RPMI8226 (cell line): ENCODE measurements around the gene APLP2.

ENCODE experiments used
- DNase-seq: peaks from one replicate; pipeline ENCODE4 v3.0.0-alpha.2; 2015

The APLP2 gene

DNA sequence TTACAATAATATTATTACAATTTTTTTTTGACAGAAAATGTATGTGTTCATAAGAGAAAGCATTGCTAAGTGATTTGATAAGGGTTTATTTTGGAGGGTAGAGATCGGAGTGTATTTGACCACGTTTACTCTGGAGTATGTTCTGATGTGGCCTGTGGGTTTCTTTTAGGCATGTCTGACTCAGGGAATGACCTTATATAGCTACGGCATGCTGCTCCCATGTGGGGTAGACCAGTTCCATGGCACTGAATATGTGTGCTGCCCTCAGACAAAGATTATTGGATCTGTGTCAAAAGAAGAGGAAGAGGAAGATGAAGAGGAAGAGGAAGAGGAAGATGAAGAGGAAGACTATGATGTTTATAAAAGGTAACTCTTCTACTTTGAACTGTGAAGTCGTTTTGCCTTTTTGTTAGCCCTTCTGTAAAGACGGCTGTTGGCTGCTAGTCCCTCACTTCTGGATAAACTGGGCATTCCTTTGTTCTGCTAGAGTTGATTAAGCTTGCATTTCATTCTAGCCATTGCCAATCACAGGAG lies 51.8 kb downstream of the APLP2 start:
- no peak for DNase-seq

DNA sequence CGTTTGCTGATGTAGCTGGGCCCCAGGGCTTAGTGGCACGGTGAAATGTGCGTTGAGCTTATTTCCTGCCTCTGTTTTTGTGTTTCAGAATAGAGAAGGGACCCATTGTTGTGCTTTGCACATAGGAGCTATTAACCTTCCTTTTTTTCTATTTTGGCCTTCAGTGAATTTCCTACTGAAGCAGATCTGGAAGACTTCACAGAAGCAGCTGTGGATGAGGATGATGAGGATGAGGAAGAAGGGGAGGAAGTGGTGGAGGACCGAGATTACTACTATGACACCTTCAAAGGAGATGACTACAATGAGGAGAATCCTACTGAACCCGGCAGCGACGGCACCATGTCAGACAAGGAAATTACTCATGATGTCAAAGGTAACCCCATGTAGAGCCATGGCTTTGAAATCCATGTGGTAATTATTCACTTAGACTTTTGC lies 52.5 kb downstream of the APLP2 start:
- no peak for DNase-seq

DNA sequence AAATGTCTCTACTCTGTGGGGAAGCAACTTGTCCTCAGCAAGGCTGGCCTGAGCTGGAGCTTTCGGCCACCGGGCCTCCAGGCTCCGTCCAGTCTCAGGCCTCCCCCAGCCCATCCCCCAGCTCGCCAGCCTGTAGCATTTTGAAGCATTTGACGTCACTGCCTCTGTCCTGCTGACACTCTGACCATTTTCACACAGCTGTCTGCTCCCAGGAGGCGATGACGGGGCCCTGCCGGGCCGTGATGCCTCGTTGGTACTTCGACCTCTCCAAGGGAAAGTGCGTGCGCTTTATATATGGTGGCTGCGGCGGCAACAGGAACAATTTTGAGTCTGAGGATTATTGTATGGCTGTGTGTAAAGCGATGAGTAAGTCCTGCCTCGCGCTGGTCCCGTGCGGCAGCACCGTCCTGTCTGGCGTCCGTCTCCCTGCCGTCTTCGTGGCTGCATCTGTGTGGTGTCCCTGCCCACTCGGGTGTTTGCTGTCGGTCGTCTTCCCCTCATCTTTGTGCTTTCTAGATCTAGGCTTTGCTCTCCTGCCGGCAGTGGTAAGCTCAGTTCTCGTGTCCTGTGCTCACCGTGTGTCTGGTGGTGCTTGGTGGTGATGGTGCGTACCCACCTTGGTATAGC lies 53.8 kb downstream of the APLP2 start:
- no peak for DNase-seq

DNA sequence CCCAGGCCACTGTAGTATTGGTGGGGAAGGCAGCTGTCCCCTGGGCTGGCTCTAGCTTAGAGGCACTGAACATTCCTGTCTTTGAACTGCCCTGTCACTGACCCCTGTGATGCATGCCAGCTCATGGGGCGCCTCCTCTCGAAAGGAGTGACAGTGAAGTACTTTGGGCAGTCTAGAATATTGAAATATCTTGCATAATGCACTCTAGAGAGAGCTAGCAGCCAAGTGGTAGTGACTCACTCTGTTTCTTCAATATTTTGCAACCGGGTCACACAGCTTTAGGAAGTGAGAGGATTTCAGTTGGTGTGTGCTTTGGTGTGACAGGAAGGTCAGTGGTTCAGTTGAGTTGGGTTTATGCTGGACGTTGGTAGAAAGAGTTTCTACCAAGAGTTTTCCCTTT lies 54.4 kb downstream of the APLP2 start:
- no peak for DNase-seq

DNA sequence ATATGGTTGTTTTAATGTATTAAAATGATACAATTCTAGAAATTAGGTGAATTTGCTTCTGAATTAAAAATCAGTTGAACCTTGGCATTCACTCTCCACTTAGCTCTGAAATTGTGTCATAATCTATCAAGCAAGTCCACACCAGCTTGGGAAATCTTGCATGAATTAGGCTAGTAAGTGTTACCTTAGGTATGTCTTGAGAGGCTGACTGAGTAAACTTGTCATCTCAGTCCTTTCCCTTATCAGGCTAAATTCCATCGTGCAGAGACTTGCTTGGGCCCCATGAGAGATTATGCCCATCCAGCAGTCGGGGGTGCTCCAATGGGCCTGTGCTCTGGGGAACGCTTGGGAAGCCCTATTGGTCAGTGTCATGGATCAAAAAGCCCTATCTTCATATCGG lies 55.9 kb downstream of the APLP2 start:
- no peak for DNase-seq

DNA sequence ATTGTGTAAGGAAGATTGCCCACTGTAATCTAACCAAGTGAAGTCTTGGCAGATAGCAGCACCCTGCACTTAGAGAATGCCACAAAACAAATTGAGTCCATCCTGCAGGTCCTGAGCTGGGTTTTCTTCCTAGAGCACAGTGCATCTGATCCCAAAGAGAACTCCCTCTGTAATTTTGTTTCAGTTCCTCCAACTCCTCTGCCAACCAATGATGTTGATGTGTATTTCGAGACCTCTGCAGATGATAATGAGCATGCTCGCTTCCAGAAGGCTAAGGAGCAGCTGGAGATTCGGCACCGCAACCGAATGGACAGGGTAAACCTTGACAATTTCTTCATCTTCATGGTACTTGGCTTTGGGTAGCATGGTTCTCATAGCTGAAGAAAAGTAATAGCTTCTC lies 56.8 kb downstream of the APLP2 start:
- DNase-seq, result no peak

DNA sequence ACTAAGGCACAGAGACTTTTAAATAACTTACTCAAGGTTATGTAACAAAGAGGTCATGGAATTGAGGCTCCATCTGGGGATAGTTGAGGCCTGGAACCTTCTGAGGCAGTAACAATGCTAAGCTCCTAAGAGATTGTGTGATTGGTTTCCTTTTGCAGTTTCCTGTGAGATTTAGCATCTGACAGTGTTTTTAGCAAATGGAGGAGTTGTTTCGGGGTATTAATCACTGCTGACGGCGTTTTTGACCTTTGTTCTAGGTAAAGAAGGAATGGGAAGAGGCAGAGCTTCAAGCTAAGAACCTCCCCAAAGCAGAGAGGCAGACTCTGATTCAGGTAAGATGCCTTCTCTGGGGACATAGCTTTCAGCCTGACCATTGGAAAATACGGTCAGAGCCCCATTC lies 57.8 kb downstream of the APLP2 start:
- DNase-seq, result no peak

DNA sequence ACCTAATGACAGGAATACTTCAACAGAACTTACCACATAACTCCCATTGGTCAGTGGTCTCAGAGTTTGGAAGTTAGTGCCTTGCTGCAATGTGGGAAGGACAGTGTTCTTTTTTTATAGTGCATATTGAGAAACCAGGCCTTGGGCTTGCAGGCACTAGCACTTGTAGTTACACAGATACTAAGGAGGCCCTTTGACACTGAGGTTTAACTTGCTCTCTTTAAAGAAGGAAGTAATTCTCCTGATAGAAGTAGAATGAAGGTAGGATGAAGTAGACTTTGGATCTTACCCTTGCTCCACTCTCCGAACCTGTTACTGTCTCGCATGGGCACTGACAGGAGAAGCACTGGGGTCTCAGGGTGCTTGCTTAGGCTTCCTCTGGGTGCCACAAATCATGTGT lies 58.9 kb downstream of the APLP2 start:
- DNase-seq, result no peak

DNA sequence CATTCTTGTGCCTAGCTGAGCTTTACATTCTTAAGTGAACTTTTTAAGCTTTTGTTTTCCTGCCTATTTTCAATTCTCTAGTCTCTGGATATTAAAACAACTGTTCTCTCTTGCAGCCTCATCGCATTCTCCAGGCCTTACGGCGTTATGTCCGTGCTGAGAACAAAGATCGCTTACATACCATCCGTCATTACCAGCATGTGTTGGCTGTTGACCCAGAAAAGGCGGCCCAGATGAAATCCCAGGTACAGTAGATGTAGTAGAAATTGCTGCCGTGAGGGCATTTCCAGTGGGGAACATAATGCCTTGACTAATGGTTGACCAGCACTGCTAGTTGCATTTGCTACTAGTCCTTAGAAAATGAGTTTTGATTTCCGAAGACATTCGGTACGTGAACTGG lies 60.2 kb downstream of the APLP2 start:
- no peak for DNase-seq

DNA sequence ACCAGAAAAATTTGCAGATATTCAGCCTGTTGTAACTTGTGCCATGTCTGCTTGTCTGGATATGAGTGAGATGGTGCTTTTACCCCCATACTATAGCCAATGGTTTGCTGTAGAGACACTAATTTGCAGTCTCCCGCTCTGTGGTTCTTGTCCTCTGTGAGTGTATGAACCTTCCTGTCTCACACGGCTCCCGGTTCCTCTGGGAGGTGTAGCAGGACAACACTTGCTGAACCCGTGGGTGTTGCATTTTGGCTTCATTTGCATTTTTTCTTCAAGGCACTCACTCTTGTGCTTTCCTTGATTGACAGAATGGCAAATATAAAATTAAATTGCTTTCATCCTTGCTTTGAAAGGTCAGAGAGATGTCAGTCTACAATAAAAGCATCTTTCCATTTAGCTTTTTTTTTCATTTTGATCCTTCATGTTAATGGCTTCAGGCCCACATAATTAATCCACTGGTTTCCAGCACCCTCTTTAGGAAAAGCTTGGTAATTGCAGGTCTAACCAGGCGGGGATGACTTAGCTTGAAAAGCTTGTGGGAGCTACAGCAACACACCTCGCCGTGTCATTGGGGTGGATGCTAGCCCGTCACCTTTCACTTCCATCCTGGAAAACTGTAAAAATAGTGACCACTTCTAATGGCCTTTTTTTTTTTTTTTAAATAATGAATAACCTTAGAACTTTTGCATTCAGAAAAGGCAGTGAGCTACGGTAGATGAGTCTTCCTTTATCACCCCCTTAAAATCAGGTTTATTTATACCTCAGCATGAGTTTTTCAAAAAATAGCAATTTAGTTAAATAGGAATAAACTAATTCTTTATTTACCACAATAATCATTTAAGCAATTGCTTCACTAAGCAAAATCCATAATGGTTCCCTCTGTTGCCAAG lies 62.5 kb downstream of the APLP2 start:
- DNase-seq, result peak; percentile 52

DNA sequence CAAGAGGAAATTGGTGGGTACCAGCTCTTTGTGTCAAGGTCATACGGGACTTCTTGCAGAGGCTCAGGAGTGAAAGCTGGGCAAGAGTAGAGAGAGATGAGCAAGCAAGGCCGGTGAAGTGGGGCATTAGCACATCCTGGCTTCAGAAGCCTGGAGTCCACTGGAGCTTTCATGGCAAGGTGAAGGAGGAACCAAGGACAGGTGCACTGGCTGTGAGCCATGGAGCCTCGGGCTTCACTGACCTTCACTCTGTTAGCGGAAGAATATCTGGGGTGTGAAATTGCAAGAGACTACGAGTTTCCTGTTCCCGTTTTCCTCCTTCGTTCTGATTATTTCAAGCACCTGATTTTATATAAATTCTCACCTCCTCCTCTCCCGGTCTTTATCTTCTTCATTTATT lies 64.0 kb downstream of the APLP2 start:
- no peak for DNase-seq

DNA sequence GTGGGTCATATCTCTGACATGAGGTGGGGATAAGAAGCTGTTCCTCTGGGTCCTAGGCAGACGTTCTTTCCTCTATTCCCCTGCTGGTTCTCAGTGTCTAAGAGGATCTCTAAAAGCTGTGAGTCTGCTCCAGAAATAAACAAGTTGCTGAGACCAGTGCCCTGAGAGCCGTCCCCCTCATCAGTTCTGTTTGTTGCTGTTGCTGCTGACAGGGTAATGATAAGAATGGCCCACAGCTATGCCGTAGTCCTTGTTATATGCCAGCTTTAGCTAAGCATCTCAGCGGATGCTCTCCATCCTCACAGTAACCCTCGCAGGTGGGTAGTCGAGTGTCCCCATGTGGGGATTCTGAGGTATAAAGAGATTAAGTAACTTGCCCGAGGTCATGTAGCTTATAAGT lies 66.4 kb downstream of the APLP2 start:
- DNase-seq, result no peak

DNA sequence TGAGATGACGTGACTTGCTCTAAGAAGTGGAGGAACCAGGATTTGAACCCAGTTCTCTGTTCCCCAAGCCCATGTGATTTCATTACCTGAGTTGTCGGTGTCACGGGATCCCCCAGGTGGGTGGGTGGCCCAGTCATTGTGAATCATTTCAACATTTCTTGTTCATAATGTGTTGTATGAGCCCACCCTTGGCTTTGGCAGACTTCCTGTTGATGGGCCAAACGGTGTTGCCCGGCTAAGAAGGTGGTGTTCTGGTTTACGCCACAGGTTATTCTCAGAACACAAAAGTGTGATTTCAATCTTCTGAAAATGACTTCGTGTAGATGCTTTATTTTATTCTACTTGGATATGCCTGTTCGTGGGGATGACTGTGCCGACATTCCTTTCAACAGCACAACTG lies 68.3 kb downstream of the APLP2 start:
- no peak for DNase-seq

DNA sequence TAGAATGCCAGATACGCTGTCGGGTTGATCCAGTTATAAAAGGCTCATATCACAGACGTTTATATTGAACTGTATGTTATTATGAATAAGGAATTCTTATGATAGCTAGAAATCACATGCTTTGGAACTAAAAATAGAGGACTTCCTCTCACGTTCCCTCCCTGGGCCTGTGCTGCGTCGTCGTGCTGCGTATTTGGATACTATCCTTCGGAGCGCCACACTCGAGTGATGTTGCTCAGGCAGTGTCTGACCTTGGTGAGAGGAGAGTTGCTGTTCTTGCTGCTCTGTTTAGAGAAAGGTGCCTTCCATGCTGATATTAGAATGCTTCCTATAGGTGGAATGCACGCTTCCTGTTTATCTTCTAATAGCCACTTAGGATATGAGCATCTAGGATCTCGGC lies 69.7 kb downstream of the APLP2 start:
- DNase-seq, result no peak

DNA sequence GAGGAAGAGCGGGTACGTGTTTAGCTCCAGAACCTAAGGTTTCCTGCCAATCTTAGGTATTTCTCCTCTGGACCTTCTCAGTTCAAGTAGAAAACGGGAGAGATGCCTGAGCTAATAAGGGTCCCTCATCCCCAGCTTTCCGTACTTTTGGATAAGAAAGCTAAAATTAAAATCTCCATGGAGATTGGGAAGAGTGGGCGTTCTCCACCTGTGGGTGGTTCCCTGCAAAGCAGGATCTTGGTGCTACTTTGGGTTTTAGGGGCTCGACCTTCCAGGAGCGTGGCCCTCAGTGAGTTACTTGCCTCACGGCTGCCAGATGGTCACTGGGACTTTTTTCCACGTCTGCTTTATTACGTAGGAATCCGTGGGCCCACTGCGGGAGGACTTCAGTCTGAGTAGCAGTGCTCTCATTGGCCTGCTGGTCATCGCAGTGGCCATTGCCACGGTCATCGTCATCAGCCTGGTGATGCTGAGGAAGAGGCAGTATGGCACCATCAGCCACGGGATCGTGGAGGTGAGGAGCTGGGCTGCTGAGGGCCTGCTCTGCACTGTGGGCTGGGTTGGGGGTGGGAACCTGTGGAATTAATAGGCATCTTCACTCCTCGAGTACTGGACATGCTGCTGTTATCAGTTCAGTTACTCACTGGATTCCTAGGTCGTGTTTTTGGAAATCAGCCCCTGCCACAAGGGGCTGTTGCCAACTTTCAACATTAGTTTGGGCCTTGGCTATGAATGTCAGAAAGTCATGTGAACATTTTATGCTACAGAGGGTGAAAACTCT lies 72.1 kb downstream of the APLP2 start:
- DNase-seq, result no peak

DNA sequence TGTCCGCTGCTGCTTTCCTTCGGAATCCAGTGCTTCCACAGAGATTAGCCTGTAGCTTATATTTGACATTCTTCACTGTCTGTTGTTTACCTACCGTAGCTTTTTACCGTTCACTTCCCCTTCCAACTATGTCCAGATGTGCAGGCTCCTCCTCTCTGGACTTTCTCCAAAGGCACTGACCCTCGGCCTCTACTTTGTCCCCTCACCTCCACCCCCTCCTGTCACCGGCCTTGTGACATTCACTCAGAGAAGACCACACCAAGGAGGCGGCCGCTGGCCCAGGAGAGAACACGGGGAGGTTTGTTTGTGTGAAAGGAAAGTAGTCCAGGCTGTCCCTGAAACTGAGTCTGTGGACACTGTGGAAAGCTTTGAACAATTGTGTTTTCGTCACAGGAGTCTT lies 74.4 kb downstream of the APLP2 start:
- no peak for DNase-seq

DNA sequence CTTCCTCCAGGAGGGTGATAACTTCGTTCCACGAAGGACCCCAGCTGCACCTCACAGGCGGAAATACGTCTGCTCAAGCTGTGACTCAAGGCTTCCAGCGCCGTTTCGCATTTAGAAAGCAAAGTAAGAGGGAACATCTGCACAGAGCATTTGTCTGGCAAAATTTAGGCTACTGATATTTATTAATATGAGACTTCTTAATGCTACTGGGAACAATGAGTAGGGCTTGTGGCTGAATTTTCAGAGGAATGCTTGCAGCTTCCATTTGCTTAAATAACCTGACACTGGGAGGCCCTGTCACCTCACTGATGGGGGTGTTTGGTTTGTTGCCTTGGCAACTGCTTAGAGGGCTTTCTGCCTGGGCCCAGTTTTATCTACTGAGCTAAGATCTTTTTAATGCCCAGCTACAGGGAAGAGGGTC lies 75.2 kb downstream of the APLP2 start:
- DNase-seq, result no peak

DNA sequence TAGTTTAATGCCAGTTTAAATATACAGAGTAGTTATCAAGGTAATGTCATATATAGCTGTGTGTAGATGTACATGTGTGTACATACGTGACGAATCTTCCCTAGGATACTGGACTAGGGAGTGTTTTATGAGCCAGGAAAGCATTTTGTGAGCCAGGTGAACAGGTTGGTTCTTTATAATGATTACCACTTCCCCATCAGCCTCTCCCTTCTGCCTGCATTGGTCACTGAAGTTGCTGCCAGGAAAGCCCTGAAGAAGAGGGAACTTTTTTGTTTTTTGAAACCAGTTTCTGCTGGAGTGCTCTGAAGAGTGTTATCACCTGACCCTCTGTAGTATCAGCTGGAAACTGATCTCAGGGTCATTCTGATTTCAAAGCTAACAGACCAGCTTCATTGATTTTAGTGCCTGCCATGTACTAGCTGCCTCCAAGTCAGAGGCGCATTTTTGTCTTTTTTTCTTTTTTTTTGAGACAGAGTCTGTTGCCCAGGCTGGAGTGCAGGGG lies 75.7 kb downstream of the APLP2 start:
- DNase-seq, result no peak

DNA sequence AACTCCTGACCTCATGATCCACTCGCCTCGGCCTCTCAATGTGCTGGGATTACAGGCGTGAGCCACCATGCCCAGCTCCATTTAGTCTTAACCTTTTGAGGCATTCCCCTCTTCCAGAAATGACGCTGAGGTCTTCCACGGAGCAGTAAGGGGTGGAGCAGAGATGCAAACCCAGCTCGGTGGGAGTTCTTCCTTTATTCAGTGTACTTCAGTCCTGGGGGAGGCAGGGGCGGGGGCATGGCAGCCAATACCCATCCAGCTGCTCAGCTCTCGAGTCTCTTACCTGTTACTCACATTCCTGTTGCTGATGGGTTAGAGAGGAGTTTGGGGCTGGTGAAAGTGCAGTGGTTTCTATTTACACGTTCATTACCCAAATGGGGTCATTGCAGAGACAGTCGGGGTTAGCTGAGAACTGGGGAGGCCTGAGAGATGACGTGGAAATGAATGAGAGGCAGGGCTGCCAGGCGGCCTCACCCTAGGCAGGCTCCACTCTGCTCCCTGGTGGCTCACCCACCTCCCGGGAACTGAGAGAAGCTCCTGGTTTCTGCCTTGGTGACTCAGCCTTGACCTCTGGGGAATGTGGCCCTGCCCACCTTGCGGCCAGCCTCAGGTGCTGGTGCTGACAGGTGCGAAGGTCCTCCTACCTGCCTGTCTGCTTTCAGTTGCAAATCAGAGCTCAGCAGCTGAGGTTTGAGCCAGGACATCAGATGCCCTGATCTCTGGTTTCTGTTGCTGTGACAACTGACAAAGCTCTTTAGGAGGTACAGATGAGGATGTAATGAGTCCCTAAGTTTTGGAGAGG lies 76.5 kb downstream of the APLP2 start:
- peak; percentile 87 for DNase-seq

DNA sequence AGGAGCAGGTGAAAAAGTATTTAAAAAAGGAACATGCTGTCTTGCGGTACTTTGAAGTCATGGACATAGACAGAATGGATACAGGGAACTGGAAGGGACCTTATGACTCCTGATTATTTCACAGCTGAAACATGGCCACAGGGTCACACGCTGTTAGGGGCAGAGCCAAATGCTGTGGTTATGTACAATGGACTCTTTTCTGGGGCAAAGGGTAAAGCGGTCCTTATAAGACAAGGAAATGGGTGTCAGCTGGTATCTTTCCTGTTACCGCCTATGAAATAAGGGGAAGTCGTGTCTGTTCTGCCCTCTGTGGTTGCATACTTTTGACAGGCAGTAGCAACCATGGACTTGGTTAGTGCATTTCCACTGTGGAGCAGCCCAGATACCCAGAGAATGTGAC lies 77.1 kb downstream of the APLP2 start:
- DNase-seq, result peak; percentile 57

DNA sequence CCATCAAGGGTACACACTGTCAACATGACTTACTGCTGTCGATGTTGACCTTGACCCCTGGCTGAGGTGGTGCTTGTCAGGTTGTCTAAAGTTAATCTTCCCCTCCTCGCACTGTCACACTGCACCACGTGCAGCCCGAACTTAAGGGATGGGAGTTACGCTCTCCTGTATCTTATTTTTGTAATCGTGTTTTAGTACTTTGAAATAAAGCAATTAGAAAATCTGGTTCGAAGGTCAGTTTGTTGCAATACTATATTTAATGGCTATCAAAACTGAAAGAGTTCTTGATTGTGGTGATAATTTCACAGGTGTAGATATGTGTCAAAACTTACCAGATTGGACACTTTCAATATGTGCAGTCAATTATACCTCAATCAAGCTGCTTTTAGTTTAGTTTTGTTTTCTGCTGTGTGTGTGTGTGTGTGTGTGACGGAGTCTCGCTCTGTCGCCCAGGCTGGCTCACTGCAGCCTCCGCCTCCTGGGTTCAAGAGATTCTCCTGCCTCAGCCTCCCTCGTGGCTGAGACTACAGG lies 79.2 kb downstream of the APLP2 start:
- no peak for DNase-seq

DNA sequence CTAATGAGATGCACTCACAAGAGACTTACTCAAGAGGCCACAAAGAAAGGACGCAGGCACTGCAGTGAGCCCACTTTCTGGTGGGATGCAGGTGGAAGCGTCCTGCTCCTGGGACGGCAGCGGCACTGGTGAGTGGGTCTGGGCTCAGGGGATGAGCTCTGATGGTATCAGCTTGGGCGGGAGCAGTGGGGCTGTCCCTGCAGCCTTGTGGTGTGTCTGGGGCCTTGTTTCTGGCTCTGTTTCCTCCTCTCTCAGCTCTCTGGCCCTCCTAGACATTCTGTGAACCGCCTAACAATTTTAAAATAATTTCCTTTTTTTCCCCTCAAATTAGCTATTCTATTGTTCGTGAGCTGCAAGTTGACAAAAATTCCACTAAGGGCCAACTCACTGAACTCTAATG lies 81.1 kb downstream of the APLP2 start:
- no peak for DNase-seq
